ENCODE data around the gene NDUFA8. TPM values are rescaled to one million over a fixed set of nuclear protein-coding genes. Genes with fewer than 3 reads are reported as not detected.
"Not testable (repeated sequence)": the region's sequence is repeated elsewhere in the genome, so short reads cannot be mapped to it uniquely, and the experiment has no call there.

The NDUFA8 gene
- total RNA-seq, 3 donors from 2014 or later: 30.4 to 37.5 (median 30.5) TPM

- no peaks in the 10 kb centered on the region for H3K4me1 ChIP-seq
- DNase-seq (ENCODE audit: low spot score in 2 of 2): no peak
- H3K36me3 ChIP-seq: no peaks in the 10 kb centered on the region
- H3K27ac ChIP-seq: no peak overlapping the region
- no peak overlapping the region for H3K4me3 ChIP-seq
- H3K27me3 ChIP-seq: peaks cover 0 to 7% of the 10 kb centered on the region in 2 donors
- intact Hi-C loops (cut with DNase I; ENCODE audit: low total_unique reads): no loop called here
- no peaks in the 10 kb centered on the region for H3K9me3 ChIP-seq
- no peak for TF ChIP-seq POLR2A (IDR thresholded peaks at IDR 0.05)
- TF ChIP-seq CTCF (IDR thresholded peaks at IDR 0.05): no peak
- TF ChIP-seq POLR2AphosphoS5 (IDR thresholded peaks at IDR 0.05): no peak
Observed at GRCh38 chr9:122120316-122121071, 39.1 kb downstream of the NDUFA8 start.

DNA sequence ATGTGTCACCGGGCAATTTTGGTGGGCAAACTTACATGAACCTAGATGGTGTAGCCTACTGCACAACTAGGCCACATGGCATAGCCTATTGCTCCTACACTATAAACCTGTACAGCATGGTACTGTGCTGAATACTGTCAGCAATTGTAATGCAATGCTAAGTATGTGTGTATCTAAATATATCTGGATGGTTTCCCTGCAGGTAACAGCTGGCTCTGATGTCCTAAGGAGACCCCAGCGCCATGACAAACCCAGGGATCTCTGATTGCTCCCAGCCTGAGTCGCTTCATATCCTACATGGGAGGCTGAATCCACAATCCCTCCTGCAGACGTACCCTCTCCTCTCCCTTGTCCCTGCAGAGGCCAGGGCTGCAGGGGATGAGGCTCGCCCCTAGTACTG is 39.9 kb downstream of the NDUFA8 start:
- no peak overlapping the region for H3K4me3 ChIP-seq
- no peak for DNase-seq (ENCODE audit: low spot score in 2 of 2)
- no peaks in the 10 kb centered on the region for H3K36me3 ChIP-seq
- H3K27me3 ChIP-seq: peaks cover 0 to 4% of the 10 kb centered on the region in 2 donors
- no peaks in the 10 kb centered on the region for H3K9me3 ChIP-seq
- no peaks in the 10 kb centered on the region for H3K4me1 ChIP-seq
- no peak for TF ChIP-seq POLR2AphosphoS5 (IDR thresholded peaks at IDR 0.05)
- TF ChIP-seq CTCF (IDR thresholded peaks at IDR 0.05): no peak
- no peak for TF ChIP-seq POLR2A (IDR thresholded peaks at IDR 0.05)
- intact Hi-C loops (cut with DNase I; ENCODE audit: low total_unique reads): no loop called here
- H3K27ac ChIP-seq: no peak overlapping the region

- Histone ChIP-seq H3K9me3 (no peaks in the 10 kb centered on the region), H3K4me1 (no peaks in the 10 kb centered on the region), H3K27me3 (no peaks in the 10 kb centered on the region), H3K27ac (no peak overlapping the region), H3K4me3 (no peak overlapping the region), H3K36me3 (no peaks in the 10 kb centered on the region)
- no peak for DNase-seq (ENCODE audit: low spot score in 2 of 2)
- intact Hi-C loops (cut with DNase I; ENCODE audit: low total_unique reads): no loop called here
- no peak for TF ChIP-seq POLR2AphosphoS5 (IDR thresholded peaks at IDR 0.05)
- TF ChIP-seq POLR2A (IDR thresholded peaks at IDR 0.05): no peak
- TF ChIP-seq CTCF (IDR thresholded peaks at IDR 0.05): no peak
Observed at GRCh38 chr9:122119166-122119521, 40.4 kb downstream of the NDUFA8 start.

- TF ChIP-seq POLR2AphosphoS5 (IDR thresholded peaks at IDR 0.05): no peak
- TF ChIP-seq CTCF (IDR thresholded peaks at IDR 0.05): no peak
- no peak for TF ChIP-seq POLR2A (IDR thresholded peaks at IDR 0.05)
- Histone ChIP-seq H3K27ac (no peak overlapping the region), H3K4me3 (no peak overlapping the region), H3K36me3 (no peaks in the 10 kb centered on the region), H3K27me3 (no peaks in the 10 kb centered on the region), H3K9me3 (no peaks in the 10 kb centered on the region), H3K4me1 (no peaks in the 10 kb centered on the region)
- DNase-seq (ENCODE audit: low spot score in 2 of 2): no peak
- intact Hi-C loops (cut with DNase I; ENCODE audit: low total_unique reads): no loop called here
Observed at GRCh38 chr9:122118343-122119165, 41.0 kb downstream of the NDUFA8 start.

- intact Hi-C loops (cut with DNase I; ENCODE audit: low total_unique reads); H3K9me3 ChIP-seq; H3K27ac ChIP-seq; H3K36me3 ChIP-seq; H3K4me1 ChIP-seq; H3K4me3 ChIP-seq; H3K27me3 ChIP-seq; DNase-seq (ENCODE audit: low spot score in 2 of 2): not testable (repeated sequence)
Observed at GRCh38 chr9:122117241-122117640, 42.3 kb downstream of the NDUFA8 start.
